Cardiac fibroblast (primary cell): ENCODE measurements around the gene GOLT1A.

Experiments used
- DNase-seq, 2 donors: peaks; one replicate each; pipeline versions ENCODE4 v3.0.0 to v3.0.0-alpha.2; 2010; ENCODE audit warnings: low read depth in 2 of 2
- H3K4me3 ChIP-seq, 2 donors: replicated peaks in 1 of 2; 1 replicate in 1 of 2; 2 replicates in 1 of 2; pipeline ENCODE4 v1.5.1; 2011; ENCODE audit warnings: low read depth in 2 of 2, low read length in 2 of 2, mild to moderate bottlenecking in 2 of 2, moderate library complexity in 1 of 2
- TF ChIP-seq, protein P1 (sequence below): IDR thresholded peaks from one replicate; pipeline ENCODE4 v1.5.1; 2011; ENCODE audit warnings: low read depth, mild to moderate bottlenecking, low read length, inconsistent platforms

The GOLT1A gene

DNA sequence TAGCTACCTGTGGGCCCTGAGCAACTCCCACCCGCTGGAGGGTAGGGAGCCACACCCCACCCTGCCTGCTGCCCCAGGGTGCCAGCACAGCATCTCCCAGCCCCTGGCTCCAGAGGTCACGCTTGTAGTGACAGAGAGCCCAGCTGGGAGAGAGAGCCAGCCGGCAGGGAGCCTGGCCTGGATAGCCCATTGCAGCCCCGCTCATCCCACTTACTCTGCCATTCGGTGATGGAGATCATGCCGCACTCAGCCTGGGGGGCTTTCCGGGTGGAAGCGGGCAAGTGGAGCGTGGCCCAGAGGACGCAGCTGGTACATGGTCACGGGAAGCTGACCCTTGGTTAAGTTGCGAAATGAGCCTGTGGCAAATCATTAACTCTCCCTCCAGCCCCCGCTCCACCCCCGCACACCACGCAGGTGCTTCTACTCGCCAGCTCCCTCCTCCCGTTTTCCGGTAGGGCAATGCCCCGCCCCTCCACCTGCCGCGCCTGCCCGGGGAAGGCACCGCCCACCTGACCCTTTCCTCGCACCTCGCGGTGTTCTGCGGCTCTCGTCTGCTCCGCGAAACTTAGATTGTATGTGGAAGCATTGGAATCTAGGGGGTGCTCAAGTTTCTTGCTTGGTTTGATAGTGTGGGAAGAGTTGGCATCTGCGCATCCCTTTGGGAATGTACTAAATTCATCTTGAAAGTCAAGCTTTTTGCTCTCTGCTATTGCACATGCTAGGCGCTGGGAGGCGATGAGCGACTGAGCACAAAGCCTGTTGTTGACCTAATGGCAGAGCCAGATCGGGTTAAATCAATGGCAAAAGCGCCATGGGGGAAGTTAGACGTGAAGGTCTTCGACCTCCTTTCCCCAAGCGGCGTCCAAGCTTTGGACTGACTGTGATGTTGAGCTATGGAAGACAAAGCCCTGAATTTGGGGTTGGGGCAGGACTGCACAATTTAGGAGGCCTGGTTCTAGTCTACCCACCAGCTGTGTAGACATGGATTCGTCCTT lies at the start of gene GOLT1A:
Gene GOLT1A, minus strand, starts transcription at position 321 of the 995 bp plus-strand sequence. Its CDS starts 82 bp downstream, at position 239.
- TF ChIP-seq, protein P1, sequence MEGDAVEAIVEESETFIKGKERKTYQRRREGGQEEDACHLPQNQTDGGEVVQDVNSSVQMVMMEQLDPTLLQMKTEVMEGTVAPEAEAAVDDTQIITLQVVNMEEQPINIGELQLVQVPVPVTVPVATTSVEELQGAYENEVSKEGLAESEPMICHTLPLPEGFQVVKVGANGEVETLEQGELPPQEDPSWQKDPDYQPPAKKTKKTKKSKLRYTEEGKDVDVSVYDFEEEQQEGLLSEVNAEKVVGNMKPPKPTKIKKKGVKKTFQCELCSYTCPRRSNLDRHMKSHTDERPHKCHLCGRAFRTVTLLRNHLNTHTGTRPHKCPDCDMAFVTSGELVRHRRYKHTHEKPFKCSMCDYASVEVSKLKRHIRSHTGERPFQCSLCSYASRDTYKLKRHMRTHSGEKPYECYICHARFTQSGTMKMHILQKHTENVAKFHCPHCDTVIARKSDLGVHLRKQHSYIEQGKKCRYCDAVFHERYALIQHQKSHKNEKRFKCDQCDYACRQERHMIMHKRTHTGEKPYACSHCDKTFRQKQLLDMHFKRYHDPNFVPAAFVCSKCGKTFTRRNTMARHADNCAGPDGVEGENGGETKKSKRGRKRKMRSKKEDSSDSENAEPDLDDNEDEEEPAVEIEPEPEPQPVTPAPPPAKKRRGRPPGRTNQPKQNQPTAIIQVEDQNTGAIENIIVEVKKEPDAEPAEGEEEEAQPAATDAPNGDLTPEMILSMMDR = peak; percentile 82
- DNase-seq = peak; percentile 72 to 88
- no peak within 1 kb of the TSS for H3K4me3 ChIP-seq

- no peak for DNase-seq
These were observed 49.6 kb upstream of the GOLT1A start for GRCh38 chr1:204263254-204263910.

GRCh38 chr1:204262506-204263253 lies 48.9 kb upstream of the GOLT1A start:
- TF ChIP-seq, protein P1 = no peak
- no peak overlapping the region for H3K4me3 ChIP-seq
- DNase-seq = no peak

More at GRCh38 chr1:204263254-204263910, 49.6 kb upstream of the GOLT1A start:
- H3K4me3 ChIP-seq = no peak overlapping the region
- TF ChIP-seq, protein P1 = no peak

DNA sequence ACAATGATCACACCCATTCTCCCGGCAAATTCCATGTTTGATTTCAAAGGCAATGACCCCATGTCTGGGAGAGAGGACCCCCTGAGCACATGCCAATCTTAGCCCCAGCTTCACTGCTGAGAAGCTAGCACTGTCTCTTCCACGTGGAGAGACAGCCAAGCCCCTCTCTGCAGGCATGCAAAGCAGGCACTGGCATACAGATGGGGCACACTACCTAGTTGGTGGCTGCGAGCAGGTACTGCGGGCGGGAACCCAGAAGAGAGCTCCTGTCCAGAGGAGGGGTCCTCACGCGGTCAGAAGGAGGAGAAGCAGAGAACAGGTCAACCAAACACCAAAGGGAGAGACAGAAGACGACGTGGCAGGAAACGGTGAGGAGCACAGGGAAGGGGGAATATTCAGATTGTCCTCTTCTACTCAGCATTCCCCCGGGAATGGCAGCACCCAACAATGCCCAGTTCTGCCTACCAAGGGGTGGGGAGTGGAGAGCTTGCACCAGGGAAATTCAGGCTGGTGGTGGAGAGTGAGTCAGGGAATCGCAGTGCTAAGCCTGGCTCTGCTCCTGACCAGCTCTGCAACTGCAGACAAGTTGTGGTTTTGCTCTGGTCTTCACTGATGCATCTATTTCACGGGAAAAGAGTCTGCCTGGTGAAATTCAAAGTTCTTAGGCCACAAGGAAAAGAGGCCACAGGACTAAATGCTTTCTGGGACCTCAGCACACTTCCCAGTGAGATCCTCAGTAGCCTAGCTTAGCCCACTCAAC lies 48.1 kb upstream of the GOLT1A start:
- H3K4me3 ChIP-seq = no peak overlapping the region
- TF ChIP-seq, protein P1 = no peak
- peak; percentile 11 to 46 for DNase-seq

- no peak overlapping the region for H3K4me3 ChIP-seq
- DNase-seq = no peak
- TF ChIP-seq, protein P1 = no peak
These were observed 47.5 kb upstream of the GOLT1A start for GRCh38 chr1:204261266-204261665.
